ENCODE results near the gene DIP2C.
"Not testable (repeated sequence)": the region's sequence is repeated elsewhere in the genome, so short reads cannot be mapped to it uniquely, and the experiment has no call there.

Gene DIP2C, protein sequence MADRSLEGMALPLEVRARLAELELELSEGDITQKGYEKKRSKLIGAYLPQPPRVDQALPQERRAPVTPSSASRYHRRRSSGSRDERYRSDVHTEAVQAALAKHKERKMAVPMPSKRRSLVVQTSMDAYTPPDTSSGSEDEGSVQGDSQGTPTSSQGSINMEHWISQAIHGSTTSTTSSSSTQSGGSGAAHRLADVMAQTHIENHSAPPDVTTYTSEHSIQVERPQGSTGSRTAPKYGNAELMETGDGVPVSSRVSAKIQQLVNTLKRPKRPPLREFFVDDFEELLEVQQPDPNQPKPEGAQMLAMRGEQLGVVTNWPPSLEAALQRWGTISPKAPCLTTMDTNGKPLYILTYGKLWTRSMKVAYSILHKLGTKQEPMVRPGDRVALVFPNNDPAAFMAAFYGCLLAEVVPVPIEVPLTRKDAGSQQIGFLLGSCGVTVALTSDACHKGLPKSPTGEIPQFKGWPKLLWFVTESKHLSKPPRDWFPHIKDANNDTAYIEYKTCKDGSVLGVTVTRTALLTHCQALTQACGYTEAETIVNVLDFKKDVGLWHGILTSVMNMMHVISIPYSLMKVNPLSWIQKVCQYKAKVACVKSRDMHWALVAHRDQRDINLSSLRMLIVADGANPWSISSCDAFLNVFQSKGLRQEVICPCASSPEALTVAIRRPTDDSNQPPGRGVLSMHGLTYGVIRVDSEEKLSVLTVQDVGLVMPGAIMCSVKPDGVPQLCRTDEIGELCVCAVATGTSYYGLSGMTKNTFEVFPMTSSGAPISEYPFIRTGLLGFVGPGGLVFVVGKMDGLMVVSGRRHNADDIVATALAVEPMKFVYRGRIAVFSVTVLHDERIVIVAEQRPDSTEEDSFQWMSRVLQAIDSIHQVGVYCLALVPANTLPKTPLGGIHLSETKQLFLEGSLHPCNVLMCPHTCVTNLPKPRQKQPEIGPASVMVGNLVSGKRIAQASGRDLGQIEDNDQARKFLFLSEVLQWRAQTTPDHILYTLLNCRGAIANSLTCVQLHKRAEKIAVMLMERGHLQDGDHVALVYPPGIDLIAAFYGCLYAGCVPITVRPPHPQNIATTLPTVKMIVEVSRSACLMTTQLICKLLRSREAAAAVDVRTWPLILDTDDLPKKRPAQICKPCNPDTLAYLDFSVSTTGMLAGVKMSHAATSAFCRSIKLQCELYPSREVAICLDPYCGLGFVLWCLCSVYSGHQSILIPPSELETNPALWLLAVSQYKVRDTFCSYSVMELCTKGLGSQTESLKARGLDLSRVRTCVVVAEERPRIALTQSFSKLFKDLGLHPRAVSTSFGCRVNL (N-terminal part only)

DNA sequence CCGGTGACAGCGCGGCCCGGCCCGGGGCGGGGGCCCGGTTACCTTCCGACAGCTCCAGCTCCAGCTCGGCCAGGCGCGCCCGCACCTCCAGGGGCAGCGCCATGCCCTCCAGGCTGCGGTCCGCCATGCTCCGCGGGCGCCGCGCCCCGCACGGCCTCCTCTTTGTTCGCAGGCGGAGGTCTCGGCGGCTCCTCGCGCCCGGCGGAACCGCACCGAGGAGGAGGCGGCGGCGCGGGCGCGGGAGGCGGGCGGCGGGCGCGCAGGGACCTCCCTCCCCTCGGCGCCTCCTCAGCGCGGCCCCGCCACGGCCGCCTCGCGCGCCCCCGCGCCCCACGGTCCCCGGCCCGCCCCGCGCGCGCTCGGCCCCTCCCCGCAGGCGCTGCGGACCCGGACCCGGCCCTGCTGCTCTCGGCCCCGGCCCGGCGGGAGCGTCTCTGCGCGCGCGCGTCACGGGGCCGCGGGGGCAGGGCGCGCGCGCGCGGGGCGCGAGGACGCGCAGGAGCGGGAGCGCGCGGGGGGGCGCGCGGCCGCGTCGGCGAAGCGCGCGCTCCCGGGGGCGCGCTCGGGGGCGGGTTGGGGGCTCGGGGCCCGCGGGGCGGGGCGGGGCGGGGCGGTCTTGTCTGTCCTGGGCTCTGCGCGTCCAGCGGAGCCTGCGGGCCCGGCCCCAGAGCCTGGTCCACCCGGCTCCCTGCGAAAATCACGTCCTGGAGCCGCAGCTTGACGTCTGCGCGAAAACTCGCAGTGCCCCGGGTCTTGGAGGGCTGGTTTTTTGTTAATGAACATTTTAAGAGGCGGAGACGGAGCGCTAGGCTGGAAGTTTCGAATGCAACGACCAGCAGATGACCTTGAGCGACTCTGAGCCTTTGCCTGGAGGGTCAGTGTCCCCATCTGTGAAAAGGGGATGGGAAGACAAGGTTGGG, at the start of gene DIP2C:
DIP2C (minus strand) TSS at position 217 of the 920 bp plus-strand sequence; CDS start at position 127, 90 bp downstream.
- peak; percentile 99 for DNase-seq (ENCODE audit: low spot score)

DNA sequence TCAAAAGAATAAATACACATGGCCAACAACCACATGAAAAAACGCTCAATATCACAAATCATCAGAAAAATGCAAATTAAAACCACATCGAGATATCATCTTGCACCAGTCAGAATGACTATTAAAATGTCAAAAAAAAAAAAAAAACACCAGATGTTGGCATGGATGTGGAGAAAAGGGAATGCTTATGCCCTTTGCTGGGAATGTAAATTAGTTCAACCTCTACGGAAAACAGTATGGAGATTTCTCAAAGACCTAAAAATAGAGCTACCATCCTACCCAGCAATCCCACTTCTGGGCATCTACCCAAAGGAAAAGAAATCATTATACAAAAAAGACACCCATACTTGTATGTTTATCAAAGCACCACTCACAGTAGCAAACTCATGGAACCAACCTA, 45.0 kb upstream of the DIP2C start:
- DNase-seq (ENCODE audit: low spot score): no peak

DNA sequence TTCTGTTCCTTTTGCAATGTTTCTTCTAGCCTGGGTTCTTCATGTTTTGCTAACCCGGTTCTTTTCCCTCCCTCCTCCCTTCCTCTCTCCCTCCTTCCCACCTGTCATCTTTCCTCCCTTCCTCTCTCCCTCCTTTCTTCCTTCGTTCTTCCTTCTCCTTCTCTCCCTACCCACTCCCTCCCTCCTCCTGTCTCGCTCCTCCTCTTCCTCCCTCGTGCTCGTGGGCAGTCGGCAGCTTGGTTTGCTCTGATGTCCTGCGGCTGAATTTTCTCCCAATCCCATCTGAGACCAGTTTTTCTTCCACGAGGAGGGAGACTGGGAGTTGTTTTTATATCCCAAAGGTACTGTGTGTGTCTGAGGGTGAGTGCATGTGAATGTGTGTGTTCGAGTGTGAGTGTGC, 43.6 kb upstream of the DIP2C start:
- no peak for DNase-seq (ENCODE audit: low spot score)

DNA sequence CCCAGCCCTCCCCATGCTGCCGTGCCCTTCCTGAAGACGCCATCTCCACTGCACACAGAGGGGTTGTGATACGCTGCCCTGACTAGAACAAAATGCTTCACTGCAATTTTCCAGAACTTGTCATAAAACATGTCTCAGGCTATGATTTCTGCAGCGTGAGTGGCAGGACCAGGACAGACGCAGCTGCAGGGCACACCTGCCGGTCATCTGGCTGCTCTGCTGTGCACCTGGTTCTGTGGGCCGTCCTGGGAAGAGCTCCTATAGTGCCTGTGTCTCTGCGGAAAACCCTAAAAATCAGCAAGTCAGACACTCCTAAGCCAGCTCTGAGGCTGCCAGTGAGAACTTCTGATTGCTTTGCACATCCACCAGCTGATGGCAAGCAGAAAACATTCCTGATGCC, 39.7 kb upstream of the DIP2C start:
- DNase-seq (ENCODE audit: low spot score): no peak

DNA sequence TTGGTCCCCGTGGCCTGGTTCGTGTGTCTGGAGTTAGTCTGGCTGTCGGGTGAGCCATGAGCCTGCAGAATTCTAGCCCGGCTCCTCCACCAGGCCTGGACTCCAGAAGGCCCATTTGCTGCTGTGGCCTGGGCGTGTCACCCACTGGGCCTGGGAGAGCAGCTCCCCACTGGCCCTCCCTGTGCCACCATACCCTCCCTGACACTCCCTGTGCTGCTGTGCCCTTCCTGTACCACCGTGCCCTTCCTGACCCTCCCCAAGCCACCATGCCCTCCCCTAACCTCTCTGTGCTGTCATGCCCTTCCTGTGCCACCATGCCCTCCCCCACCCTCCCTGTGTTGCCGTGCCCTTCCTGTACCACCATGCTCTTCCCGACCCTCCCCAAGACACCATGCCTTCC, 39.1 kb upstream of the DIP2C start:
- no peak for DNase-seq (ENCODE audit: low spot score)

DNA sequence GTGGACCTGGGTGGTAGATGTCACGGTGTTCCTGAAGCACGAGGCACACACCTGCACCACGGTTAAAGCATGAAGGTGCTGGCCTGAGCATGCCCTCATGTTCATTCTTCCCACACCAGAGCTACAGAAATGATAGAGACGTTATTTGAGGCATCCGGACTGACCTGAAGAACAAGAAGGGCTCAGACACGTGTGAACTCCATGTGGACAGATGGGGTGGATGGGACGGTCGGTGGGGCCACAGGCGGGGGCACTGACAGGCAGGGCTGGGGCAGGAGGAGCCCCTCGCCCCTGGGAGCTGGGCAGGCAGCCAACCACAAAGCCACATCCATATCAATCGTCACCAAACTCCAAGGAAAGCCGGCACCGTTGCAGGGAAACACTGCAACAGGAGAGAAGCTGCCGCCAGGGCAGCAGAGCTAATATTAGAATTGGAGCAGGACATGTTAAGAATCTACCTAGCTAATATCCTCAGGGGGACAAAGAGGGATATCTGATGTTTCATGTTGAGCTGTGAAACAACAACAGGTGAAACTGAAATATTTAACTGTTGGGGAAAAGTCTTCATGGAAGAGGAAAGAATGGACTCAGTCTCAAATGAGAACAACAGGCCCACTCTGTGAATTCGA, 37.8 kb upstream of the DIP2C start:
- DNase-seq (ENCODE audit: low spot score): no peak

DNA sequence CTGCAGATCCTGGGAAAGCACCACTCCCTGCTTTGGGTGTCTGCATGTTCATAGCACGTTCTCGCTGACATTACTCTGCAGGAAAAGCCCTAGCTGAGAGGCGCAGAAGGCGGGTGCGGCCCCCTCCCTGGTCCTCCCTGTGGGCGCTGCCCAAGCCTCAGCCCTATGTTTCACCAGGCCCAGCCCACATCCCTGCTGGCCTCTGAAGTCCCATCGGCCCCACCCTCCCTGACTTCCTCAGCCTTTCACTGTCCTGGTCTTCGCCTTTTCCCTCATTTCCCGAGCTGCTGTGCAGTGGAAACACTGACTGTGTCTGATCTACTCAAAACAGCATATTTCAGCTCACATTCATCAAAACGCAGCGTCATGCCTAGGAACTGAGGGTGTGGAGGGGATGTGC, 36.3 kb upstream of the DIP2C start:
- DNase-seq (ENCODE audit: low spot score): no peak

DNA sequence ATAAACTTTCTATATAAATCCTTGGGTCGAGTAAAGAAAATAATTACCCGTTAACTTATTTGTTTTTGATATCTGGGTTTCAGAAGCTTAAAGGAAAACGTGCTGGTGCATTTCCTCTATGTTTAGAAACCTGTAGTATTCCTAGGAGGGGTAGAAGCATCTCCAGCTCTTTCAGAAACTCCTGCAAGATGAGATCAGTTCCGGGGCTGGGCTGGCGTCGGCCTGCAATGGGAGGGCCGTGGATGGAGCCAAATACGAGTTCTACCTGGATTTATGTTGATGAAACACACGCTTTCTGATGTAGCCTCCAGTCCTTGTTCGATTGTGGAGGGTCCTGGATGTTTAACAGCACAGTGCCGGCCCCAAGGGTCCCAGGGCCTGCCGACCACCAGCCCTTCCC, 35.8 kb upstream of the DIP2C start:
- DNase-seq (ENCODE audit: low spot score): no peak

DNA sequence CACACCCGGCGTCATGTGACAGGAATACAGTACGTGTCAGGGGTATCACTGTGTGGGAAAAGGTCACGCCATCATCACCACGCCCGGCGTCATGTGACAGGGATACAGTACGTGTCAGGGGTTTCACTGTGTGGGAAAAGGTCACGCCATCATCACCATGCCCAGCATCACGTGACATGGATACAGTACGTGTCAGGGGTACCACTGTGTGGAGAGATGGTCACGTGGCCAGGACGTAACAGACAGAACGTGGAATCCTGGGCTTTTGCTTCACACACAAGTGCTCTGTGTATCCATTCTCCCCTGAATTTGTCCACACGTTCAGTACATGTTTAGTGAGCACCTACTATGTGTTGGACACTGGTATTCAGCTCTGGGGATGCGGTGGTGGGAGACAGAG, 34.5 kb upstream of the DIP2C start:
- DNase-seq (ENCODE audit: low spot score): no peak

DNA sequence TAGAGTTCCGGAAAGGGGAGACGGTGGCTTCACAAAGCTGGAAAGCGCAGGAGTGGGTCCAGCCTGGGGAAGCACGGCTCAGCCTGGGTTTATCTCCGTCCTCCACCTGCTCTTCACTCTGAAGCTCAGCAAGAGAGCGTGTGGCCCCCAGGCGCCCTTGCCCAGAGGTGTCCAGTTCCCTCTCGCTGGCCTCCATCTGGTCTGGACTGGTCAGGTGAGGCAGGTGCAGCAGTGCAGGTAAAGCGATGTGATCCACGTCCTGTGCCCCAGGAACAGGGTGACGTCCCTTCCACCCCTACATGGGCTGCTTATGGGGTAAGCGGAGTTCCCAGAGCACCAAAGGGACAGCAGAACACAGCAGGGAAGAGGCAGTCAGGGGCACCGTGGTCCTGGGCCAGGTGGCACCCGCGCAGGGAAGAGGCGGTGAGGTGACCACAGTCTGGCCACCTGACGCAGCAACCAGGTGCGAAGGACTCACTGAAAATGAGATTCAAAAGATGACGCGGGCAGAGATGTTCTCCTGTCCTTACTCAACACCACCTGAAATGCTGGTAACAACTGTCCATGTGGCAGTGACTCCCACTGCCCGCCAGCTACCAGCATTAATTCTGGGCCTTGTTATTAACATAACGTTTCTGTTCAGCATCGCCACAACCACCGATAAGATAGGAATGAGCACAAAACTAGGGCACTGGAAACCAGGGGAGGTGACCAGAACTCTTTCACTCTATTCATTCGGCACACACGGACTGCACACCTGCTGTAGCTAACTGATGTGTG, 33.0 kb upstream of the DIP2C start:
- DNase-seq (ENCODE audit: low spot score): no peak

DNA sequence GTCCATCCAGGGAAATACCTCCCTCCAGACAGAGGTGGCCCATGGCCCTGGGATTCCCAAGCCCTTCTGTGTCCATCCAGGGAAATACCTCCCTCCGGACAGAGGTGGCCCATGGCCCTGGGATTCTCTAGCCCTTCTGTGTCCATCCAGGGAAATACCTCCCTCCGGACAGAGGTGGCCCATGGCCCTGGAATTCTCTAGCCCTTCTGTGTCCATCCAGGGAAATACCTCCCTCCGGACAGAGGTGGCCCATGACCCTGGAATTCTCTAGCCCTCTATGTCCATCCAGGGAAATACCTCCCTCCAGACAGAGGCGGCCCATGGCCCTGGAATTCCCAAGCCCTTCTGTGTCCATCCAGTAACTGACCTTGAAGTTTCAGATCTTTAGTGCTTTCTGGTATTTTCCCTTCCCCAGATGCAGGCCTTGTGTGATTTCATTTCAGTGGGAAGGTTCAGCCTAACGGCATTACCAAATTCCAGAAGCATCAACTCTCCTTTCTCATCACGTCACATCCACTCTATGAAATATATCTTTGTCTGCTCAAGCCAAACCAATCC, 28.8 kb upstream of the DIP2C start:
- DNase-seq (ENCODE audit: low spot score): no peak

DNA sequence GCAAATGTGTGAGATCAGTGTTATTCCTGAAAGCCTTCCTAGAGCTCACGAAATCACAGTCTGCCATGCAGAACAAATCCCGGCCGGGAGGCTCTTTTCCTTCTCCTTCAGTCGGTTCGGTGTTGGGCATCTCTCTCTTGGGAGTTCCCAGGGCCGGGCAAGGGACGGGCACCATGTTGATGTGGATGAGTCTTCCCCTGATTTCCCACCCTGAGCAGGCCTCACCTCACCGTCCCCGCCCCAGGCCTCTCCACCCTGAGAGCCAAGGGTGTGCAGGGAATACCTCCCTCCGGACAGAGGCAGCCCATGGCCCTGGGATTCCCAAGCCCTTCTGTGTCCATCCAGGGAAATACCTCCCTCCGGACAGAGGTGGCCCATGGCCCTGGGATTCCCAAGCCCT, 28.0 kb upstream of the DIP2C start:
- no peak for DNase-seq (ENCODE audit: low spot score)

DNA sequence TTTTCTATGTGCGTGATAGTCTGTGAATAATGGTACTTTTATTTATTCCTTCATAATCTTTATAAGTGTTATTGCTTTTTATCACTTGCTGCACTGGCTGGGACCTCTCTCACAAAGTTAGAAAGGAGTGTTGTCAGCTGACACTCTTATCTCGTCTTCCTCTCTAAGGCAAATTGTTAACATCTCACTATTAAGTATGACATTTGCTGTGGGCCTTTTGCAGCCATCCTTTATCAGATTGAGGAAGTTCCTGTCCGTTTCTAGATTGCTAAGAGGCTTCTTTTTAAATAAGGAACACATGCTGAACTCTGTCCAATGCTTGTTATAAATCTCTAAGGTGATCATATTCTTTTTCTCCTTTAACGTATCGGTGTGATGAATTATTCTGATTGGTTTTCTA, 27.4 kb upstream of the DIP2C start:
- DNase-seq (ENCODE audit: low spot score): no peak

DNA sequence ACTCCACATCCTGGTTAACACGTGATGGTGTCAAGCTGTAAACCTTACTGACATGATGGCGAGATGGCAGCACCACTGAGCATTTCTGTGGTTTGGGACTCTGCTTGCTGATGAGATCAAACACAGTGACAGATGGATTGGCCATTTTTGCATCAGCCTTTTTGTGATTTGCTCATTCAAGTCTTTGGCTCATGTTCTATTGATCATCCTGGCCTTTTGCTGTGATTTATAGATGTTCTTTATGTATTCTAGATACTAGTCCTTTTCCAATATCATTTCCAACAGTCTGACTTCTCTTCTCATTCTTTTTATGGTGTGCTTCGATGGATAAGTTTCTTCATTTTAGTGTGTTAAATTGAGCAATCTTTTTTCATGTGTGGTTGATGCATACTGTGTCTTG, 24.7 kb upstream of the DIP2C start:
- no peak for DNase-seq (ENCODE audit: low spot score)

DNA sequence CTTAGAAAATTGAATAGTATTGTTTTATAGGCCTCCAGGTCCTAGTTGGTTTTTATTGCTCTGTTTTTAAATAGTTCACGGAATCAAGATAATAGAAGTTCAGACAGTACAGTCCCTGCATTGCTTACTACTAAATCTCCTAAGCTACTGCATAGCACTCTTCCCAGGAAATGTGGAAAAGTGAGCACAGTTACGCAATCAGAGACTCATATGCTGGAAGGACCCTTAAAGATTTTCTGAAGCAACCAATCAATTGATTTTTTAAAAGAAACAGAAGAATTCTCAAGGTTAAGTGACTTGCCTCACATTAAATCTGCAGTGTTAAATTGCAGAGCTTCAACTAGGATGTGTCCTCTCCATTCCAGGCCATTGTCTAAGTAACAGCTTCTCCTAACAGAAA, 23.1 kb upstream of the DIP2C start:
- no peak for DNase-seq (ENCODE audit: low spot score)

DNA sequence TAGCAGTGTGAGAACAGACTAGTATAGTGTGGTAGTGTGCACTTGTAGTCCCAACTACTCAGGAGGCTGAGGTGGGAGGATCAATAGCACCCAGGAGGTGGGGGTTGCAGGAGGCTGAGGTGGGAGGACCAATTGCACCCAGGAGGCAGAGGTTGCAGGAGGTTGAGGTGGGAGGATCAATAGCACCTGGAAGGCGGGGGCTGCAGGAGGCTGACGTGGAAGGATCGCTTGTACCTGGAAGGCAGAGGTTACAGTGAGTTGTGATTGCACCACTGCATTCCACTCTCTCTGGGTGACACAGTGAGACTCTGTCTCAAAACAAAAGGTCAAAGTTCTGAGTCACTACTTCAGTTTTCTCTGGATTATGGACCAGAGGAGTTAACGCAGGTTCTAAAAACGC, 22.6 kb upstream of the DIP2C start:
- DNase-seq (ENCODE audit: low spot score): no peak

DNA sequence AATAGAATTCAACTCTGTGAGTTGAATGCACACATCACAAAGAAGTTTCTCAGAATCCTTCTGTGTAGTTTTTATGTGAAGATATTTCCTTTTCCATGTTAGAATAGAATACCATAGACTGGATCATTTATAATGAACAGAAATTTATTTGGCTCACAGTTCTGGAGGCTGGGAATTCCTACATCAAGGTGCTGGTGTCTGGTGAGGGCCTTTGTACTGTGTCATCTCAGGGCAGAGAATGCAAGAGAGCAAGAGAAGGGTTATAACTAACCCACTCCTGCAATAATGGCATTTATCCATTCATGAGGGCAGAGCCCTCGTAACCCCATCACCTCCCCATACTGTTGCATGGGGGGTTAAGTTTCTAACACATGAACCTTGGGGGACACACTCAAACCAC, 18.4 kb upstream of the DIP2C start:
- no peak for DNase-seq (ENCODE audit: low spot score)

DNA sequence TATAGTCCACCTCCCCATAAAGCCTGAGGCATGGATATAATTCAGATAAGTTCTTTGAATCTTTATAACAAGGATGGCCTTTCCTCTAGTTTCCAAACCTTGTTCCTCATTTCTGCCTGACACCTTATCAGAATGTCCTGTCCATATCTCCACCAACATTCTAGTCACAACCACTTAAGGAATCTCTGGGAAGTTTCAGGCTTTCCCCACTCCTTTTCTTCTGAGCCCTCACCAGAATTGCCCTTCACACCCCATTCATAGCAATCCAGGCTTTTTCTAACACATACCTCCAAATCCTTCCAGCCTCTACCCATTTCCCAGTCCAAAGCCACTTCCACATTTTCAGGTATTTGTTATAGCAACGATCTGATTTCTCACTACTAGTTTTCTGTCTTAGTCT, 18.0 kb upstream of the DIP2C start:
- no peak for DNase-seq (ENCODE audit: low spot score)

DNA sequence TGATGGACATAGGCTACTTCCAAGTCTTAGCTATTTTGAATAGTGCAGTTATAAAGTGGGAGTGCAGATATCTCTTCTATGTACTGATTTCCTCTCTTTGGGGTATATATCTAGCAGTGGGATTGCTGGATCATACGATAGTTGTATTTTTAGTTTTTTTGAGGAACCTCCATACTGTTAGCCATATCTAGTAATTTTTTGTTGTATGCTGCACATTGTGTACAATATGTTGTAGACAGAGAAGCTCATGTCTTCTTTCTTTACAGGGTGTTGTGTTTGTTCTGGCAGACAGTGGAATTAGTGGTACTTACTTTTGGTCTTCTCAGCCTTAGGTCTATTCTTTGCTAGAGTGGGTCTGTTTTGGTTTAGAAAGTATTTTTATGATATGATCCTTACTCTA, 13.7 kb upstream of the DIP2C start:
- DNase-seq (ENCODE audit: low spot score): no peak

DNA sequence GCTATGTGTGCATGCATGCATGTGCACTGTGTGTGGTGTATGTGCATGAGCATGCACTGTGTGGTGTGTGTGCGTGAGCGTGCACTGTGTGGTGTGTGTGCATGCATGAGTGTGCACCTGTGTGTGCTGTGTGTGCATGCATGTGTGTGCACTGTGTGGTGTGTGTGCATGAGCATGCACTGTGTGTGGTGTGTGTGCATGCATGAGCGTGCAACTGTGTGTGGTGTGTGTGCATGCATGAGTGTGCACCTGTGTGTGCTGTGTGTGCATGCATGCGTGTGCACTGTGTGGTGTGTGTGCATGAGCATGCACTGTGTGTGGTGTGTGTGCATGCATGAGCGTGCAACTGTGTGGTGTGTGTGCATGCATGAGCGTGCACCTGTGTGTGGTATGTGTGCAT, 10.7 kb upstream of the DIP2C start:
- DNase-seq (ENCODE audit: low spot score): not testable (repeated sequence)
